HG02938 (cell line): ENCODE measurements around the gene MBD2.
A peak's percentile ranks its signal among the peaks of the same experiment; 100 is the strongest.
"Not testable (repeated sequence)": the region's sequence is repeated elsewhere in the genome, so short reads cannot be mapped to it uniquely, and the experiment has no call there.

Experiments
- ATAC-seq: cut with Tn5 transposase; IDR thresholded peaks from one replicate; pipeline ENCODE4 v1.9.1; 2021; ENCODE audit warnings: mild to moderate bottlenecking, moderate library complexity; ENCODE audit not compliant: unreplicated experiment

MBD2 gene

GRCh38 chr18:54238173-54238936 lies 13.9 kb upstream of the MBD2 start:
- ATAC-seq, result no peak

DNA sequence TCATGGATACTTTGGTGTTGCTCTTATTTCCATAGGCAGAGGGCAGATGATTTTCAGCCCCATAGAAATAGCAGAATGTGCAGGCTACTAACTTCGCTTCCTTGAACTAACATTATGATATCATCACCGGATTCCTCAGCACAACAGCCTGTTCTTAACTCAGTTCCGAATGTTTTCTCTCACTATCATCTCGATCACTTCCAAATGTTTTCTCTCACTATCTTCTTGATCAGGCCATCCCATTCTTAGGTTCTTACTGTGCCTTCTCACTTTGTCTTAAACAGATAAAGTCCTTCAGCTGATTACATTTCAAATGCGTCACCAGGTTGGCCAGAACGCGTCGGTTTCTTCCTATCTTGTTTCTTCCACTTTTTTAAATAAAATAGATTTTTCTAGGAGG lies 11.4 kb upstream of the MBD2 start:
- ATAC-seq, result no peak

GRCh38 chr18:54233747-54234146 lies 9.3 kb upstream of the MBD2 start:
- no peak for ATAC-seq

- ATAC-seq, result no peak
These were observed 8.8 kb upstream of the MBD2 start for GRCh38 chr18:54233228-54233625.

DNA sequence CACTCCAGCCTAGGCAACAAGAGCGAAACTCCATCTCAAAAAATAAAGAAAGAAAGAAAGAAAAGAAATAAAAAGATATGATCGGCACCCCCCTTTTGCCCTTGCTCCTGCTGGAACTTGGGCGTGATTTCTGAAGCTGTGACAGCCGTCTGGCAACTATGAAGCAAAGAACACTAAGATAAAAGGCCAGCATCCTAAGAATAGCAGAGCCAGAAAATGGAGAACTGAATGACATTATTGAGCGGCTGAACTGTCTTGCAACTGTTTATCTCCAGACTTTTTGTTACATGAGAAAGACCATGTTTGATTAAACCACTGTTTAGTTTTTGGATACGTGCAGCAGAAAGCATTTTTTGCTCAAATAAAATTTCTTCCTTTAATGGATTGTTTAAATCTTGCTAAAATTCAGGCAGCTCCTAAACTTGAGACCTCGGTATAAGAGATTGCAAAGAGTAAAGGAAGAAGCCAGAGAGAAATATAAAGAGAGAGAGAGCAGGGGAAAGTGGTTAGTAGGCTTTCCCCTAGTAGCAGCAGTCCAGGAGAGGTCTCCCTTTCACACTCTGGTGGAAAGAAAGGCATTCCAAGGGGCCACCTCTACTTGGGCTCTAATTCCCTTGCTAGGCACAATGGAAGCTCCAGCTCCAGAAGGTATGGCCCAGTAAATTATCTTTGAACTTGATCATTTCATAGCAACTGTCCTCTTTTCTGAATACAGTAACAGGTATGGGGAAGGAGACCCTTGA lies 8.2 kb upstream of the MBD2 start:
- ATAC-seq, result no peak

GRCh38 chr18:54229421-54230059 lies 5.1 kb upstream of the MBD2 start:
- ATAC-seq, result no peak

DNA sequence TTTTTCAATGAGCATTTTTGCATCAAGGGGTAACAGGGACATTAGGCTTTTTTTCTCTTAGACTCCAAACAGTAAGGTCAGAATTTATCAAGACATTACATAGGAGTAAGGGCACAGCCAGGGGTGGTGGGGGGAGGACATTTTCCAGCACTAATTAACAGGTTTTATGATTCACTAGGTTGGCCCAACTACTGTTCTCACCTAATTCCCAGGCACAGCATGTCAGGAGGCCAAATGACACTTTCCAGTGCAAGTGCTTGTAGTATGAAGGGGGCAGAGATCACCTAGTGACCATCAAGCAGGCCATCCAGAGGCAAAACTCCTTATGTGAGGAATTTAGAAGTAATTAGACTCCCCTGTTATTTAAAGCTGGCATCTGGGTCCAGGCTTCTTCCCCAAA lies 3.9 kb upstream of the MBD2 start:
- no peak for ATAC-seq

DNA sequence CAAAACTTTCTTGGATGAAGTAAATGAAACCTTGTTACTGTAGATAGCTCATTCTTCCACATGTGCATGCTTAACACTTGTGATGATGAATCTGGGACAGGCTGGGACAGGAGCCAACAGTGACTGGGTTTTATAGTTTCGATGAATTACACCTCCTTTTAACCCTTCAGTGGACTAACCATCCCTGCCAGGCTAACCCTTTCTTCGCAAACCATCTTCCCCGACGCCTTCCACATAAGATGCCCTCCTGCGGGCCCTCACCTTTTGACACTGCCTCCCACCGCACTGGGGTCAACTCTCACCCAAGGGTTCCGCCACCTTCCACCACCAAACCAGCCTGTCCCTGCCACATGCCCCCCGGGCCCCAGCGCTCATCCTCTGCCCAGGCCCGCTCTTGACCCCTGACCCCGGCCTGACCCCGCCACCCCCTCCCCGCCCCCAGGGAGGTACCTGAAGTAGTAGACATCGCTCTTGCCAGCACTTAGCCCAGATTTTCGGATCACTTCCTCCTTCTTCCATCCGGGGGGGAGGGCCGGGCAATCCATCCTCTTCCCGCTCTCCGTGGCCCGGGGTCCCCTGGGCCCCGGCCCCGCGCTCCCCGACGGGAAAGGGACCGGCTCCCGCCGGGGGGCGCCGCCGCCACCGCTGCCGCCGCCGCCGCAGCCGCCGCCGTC lies 764 bp downstream of the MBD2 start:
- ATAC-seq, result peak; percentile 12

- ATAC-seq, result peak; percentile 32
These were observed 1.4 kb downstream of the MBD2 start for GRCh38 chr18:54222922-54223567.

DNA sequence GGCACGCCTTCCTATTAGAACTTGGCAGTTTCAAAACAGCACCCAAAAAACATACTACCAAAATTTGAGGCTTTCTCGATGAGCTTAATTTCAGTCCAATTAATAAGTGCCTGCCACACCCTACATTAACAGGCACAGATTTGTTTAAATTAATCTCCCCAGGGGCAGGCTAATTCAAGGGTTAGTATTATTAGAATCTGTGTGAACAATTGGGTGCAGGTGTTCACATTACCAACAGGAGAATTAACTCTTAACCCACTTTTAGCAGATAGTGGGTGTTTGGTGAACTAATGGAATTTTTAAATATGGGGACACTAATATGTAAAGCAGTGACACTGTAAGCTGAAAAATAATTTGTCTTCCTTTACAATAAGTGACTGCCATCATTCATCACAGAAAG lies 4.1 kb downstream of the MBD2 start:
- ATAC-seq, result no peak

DNA sequence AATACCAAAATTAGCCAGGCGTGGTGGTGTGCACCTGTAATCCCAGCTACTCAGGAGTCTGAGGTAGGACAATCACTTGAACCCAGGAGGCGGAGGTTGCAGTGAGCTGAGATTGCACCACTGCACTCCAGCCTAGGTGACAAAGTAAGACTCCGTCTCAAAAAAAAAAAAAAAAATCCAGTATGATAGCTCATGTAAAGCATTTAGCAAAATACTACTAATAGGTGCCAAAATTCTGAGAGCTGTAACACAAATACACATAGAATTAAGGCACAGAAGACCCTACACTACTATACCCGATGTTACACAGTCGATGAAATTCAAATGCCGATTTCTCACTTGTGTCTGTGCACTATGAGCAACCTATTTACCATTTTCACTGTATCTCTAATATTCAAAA lies 5.7 kb downstream of the MBD2 start:
- ATAC-seq, result not testable (repeated sequence)

DNA sequence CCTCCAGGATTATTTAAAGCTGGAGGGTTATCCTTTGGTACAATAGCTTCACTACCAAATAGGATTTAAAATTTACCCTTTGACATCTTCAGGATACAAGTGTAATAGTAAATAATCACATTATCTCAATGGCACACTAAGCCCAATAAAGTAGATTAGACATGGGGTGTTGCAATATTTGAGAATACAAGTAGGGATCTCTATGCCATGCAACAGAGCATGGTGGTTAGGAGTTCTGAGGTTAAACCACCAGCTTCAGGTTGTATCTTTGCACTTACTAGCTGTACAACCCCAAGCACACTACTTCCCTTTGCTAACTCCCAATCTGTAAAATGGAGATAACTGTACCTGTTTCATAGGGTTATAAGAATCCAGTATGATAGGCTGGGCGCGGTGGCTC lies 6.2 kb downstream of the MBD2 start:
- no peak for ATAC-seq

GRCh38 chr18:54217624-54218023 lies 6.8 kb downstream of the MBD2 start:
- ATAC-seq, result peak; percentile 51

DNA sequence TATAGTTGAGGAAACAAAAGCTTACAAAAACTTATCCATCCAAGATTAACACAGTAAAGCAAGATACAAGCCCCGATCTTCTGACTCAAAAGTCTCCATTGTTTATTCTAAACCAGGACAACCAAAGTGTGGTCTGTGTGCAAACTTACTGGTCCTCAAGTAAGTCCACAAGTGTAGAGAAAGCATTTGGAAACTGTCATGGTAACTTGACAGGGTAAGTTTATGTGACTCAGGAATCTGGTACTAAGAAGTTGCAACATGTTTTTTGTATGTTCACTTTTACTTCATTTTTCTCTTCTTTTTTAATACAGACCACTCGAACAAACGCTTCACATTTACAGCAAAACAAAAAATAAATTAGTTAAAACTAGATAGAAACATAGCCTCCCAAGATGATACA lies 9.4 kb downstream of the MBD2 start:
- no peak for ATAC-seq

DNA sequence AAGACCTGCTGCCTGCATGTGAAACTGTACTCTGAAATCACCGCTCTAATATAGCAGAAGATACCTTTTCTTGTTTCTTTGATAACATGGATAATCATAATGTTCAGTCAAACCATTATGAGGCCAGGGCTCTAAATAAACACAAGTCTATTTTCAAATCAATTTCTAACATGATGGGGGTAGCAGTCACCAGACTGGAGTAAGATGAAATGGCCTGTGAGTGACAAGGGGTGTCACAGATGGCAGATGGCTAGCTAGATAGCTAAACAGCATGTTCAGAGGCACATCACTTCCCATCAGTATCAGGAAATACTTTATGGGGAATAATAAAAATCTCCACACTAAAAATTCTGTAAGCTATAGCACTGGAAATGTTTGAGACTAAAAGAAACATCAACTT lies 14.0 kb downstream of the MBD2 start:
- ATAC-seq, result peak; percentile 40

DNA sequence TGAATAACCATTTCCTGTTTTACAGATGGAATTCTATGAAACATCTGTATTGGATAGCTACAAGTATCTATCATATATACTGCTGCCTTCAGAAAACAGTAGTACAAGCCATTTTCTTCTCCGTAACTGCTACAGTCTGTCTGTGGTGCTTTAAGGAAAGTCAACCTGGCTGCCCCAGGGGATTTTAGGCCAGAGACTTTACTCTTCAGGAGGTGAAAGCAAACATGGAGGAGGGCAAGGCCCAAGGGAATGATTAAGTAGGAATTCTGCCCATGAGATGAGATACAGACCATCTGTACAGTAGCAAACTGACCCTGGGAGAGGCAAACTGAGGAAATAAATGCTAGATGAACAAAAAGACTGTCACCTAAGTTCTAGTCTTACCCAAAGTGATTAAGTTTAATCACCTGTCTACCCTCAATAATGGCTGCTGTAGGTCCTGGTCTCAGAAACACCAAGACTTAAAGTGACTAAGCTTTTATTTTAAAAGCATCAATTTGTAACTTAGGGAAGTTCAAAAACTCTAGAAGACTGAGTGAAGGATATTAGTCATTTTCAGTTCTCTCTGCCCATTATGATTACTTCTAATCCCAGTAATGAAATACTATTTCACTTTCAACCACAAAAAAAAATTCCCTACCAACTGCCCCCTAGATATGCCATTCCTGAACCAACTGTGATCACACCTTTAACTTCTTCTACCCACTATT lies 14.8 kb downstream of the MBD2 start:
- peak; percentile 93 for ATAC-seq

- no peak for ATAC-seq
These were observed 18.0 kb downstream of the MBD2 start for GRCh38 chr18:54206447-54206846.

- no peak for ATAC-seq
These were observed 18.5 kb downstream of the MBD2 start for GRCh38 chr18:54205959-54206358.

GRCh38 chr18:54205448-54205847 lies 19.0 kb downstream of the MBD2 start:
- not testable (repeated sequence) for ATAC-seq

DNA sequence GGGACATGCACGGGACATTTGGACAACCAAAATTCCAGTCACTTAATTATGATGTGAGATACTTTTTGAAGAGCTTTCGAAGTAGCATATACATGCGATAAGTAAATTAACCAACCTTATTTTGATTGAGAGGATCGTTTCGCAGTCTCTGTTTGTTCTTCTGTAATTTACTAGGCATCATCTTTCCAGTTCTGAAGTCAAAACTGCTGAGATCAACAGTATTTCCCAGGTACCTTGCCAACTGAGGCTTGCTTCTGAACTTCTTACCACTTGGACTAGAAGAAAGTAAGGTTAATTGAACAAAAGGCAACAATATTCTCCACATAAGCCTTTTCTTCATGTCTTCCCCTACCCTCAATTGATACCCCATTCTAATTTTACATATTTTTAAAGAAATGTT lies 19.6 kb downstream of the MBD2 start:
- no peak for ATAC-seq
